Breast epithelium (tissue), 4 donors: Measurements from ENCODE around the gene TP53. TPM values are rescaled to one million over a fixed set of nuclear protein-coding genes. Genes with fewer than 3 reads are reported as not detected.

Source experiments
- DNase-seq, 2 donors: peaks; one replicate each; pipeline ENCODE4 v3.0.0-alpha.2; 2019; ENCODE audit warnings: low spot score in 2 of 2
- H3K27ac ChIP-seq, 2 donors: fragments of 200-600 bp; sonication (generic) in 1 of 2; one replicate each; pipeline ENCODE4 v1.5.1; 2016 to 2019; ENCODE audit warnings: mild to moderate bottlenecking in 1 of 2
- H3K27me3 ChIP-seq, 2 donors: fragments of 200-600 bp; sonication (generic) in 1 of 2; one replicate each; pipeline versions ENCODE4 v1.5.1 to v1.6.0; 2017 to 2019; ENCODE audit warnings: control low read depth in 1 of 2, mild to moderate bottlenecking in 1 of 2
- H3K36me3 ChIP-seq: fragments of 200-600 bp; one replicate; pipeline ENCODE4 v1.5.1; 2019
- H3K4me1 ChIP-seq, 2 donors: fragments of 200-600 bp; sonication (generic); one replicate each; pipeline ENCODE4 v1.5.1; 2016 to 2019; ENCODE audit warnings: control low read depth in 1 of 2
- H3K4me3 ChIP-seq, 3 donors: fragments of 200-600 bp; sonication (generic); 1 replicate in 2 of 3; 2 replicates in 1 of 3; pipeline ENCODE4 v1.5.1; 2016 to 2019; ENCODE audit warnings: mild to moderate bottlenecking in 3 of 3, moderate library complexity in 2 of 3
- H3K9me3 ChIP-seq, 2 donors: fragments of 200-600 bp; sonication (generic) in 1 of 2; one replicate each; pipeline ENCODE4 v1.5.1; 2016 to 2019; ENCODE audit warnings: control low read depth in 1 of 2
- POLR2A ChIP-seq: fragments of 450-650 bp; IDR thresholded peaks from one replicate; pipeline ENCODE4 v1.6.1; 2016; ENCODE audit warnings: antibody characterized with exemption, mild to moderate bottlenecking, moderate library complexity
- POLR2AphosphoS5 ChIP-seq, 3 donors: sonication (generic); formaldehyde crosslinking; IDR thresholded peaks; one replicate each; pipeline ENCODE4 v1.6.1; 2017; ENCODE audit warnings: antibody characterized with exemption in 3 of 3
- intact Hi-C: fragments of 100-400 bp; cut with DNase I; formaldehyde crosslinking; loops from one replicate; pipeline ENCODE4 v1.15.1; 2023; ENCODE audit warnings: low total_unique reads
- total RNA-seq, 3 donors: library from RNA; depleted of rRNA; stranded (reverse); fragments of >200 nt; gene quantifications; one replicate each; pipeline ENCODE4 v1.1.0, GENCODE V29; 2016
- TF ChIP-seq, protein P1 (sequence below), 3 donors: fragments of 450-650 bp; IDR thresholded peaks; one replicate each; pipeline ENCODE4 v1.5.1; 2016 to 2017; ENCODE audit warnings: antibody characterized with exemption in 3 of 3, mild to moderate bottlenecking in 3 of 3, moderate library complexity in 3 of 3

TP53 gene
- total RNA-seq, 3 donors from 2014 or later = 23.9 to 31.9 (median 24.2) TPM

DNA sequence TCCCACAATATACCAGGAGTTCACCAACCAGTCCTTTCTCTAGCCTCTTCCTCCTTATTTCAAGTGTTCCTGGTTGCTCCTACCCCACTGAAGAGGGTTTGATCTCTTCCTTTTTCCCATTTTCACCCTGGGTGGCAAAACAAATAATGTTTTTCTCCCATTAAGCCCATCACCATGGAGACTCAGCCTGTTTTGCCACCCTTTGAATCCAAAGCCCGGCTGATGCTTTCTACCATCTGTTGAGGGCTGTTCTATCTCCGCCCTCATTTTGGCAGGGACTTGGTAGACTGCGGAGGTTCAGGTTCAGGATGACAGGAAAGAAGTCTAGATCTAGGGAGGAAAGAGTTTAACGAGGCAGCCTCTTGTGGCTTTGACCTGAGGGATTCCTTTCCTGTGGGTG lies 32.8 kb upstream of the TP53 start:
- Histone ChIP-seq H3K4me1 (peaks cover 0 to 13% of the 10 kb centered on the region in 2 donors), H3K9me3 (no peaks in the 10 kb centered on the region), H3K27me3 (peaks cover 0 to 3% of the 10 kb centered on the region in 2 donors), H3K36me3 (no peaks in the 10 kb centered on the region), H3K4me3 (no peak overlapping the region), H3K27ac (no peak overlapping the region)
- no peak for DNase-seq
- TF ChIP-seq POLR2A (no peak), POLR2AphosphoS5 (IDR thresholded peaks at IDR 0.05) (no peak)
- TF ChIP-seq, protein P1, sequence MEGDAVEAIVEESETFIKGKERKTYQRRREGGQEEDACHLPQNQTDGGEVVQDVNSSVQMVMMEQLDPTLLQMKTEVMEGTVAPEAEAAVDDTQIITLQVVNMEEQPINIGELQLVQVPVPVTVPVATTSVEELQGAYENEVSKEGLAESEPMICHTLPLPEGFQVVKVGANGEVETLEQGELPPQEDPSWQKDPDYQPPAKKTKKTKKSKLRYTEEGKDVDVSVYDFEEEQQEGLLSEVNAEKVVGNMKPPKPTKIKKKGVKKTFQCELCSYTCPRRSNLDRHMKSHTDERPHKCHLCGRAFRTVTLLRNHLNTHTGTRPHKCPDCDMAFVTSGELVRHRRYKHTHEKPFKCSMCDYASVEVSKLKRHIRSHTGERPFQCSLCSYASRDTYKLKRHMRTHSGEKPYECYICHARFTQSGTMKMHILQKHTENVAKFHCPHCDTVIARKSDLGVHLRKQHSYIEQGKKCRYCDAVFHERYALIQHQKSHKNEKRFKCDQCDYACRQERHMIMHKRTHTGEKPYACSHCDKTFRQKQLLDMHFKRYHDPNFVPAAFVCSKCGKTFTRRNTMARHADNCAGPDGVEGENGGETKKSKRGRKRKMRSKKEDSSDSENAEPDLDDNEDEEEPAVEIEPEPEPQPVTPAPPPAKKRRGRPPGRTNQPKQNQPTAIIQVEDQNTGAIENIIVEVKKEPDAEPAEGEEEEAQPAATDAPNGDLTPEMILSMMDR (IDR thresholded peaks at IDR 0.05) = no peak
- intact Hi-C loops = no loop called here

DNA sequence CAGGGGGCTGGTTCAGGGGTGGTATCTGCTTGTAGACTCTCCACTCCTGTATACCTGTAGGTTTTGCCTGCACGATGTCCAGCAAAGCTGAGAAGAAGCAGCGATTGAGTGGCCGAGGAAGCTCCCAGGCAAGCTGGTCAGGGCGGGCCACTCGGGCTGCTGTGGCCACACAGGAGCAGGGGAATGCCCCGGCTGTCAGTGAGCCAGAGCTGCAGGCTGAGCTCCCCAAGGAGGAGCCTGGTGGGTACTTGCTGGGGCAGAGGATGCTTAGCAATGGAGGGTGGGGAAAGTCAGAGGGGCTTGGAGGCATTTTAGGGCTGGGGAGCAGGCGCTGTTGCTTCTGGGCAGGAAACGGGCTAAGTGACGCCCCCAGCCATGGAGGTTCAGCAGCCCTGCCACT lies 32.4 kb upstream of the TP53 start:
- Histone ChIP-seq H3K4me1 (peaks cover 0 to 13% of the 10 kb centered on the region in 2 donors), H3K27ac (no peak overlapping the region), H3K4me3 (no peak overlapping the region), H3K27me3 (peaks cover 0 to 3% of the 10 kb centered on the region in 2 donors), H3K36me3 (no peaks in the 10 kb centered on the region), H3K9me3 (no peaks in the 10 kb centered on the region)
- intact Hi-C loops = no loop called here
- DNase-seq = no peak
- no peak for TF ChIP-seq POLR2A
- TF ChIP-seq, protein P1 (IDR thresholded peaks at IDR 0.05) = no peak
- TF ChIP-seq POLR2AphosphoS5 (IDR thresholded peaks at IDR 0.05) = no peak

DNA sequence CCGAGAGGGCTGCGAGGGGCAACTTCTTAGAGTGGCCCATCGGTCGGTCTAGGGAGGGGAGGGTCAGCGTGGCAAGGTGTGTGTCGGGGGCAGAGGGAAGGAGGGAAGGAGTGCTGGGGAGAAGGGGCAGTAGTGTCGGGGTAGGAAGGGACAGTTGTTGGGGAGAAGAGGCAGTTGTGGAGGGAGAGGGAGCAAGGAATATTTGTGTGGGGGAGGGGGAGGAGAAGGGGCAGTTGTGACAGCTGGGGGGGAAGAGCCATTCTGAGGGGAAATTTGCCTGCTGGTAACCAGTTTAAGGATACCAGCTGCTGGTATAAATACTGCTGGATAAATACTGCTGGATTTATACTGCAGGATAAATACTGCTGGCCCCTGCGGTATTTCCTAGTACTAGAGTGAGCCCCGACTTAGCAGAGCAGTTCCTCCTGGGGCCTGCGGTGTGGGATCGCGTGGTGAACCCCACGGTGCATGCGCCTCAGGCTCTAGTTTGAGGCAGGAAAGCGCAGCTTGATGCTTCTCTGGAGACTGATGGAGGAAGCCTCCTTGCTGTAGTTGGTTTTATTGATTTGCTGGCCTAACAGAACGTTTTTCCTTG lies 30.6 kb upstream of the TP53 start:
- peaks cover 0 to 13% of the 10 kb centered on the region in 2 donors for H3K4me1 ChIP-seq
- H3K27ac ChIP-seq = peak overlapping the region; percentile 65
- no peak for TF ChIP-seq POLR2AphosphoS5 (IDR thresholded peaks at IDR 0.05)
- TF ChIP-seq POLR2A = no peak
- TF ChIP-seq, protein P1 (IDR thresholded peaks at IDR 0.05) = no peak
- peak overlapping the region; percentile 44 to 75 (median 67) for H3K4me3 ChIP-seq
- H3K36me3 ChIP-seq = no peaks in the 10 kb centered on the region
- no peak for DNase-seq
- no peaks in the 10 kb centered on the region for H3K9me3 ChIP-seq
- intact Hi-C loops = no loop called here
- H3K27me3 ChIP-seq = peaks cover 0 to 3% of the 10 kb centered on the region in 2 donors

DNA sequence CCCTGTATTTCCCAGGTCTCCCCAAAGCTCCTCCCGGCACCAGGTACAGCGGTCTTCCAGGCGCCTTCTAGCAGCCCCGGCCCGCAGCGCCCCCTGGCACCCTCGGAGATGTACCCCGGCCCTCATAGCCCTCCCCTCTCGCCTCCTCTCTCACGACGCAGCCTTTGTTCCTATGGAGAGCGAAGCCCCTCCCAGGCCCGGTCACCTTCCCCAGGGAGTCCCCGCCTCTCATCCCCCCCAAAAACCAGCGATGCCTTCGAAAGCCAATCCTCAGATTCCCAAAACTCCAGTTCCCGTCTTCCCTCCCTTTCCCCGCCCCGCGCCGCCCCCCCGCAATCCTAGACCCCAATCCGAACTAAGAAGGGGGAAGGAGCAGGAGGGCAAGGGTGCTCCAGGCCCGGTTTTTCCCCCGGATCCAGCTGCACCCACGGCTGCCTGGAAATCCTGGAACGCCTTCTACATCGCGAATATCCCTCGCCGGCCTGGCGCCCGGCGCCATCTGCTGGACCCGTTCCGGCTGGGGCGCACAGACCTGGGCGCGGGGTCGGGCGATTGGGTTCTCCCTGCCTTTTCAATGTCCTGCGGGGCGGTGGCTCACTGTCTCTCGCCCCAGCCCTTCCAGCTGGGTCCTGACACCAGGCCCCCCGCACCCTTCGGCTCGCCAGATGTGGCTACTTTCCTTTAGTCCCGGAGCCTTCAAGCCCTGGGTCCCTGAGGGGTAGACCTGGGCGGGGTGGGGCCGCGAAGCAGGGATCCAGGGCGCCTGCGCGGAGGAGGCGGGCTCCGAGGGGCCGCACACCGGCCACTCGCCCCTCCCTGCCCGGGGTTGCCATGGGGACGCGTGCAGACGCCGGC lies 29.8 kb upstream of the TP53 start, which contains the start of gene DNAH2:
TSS of gene DNAH2 (plus strand) at position 844 of the 855 bp plus-strand sequence. CDS start 1,991 bp downstream, outside the sequence.
- peaks cover 0 to 13% of the 10 kb centered on the region in 2 donors for H3K4me1 ChIP-seq
- H3K36me3 ChIP-seq = no peaks in the 10 kb centered on the region
- H3K27me3 ChIP-seq = peaks cover 0 to 3% of the 10 kb centered on the region in 2 donors
- DNase-seq = peak; percentile 83 to 86
- H3K9me3 ChIP-seq = no peaks in the 10 kb centered on the region
- TF ChIP-seq POLR2A (no peak), POLR2AphosphoS5 (IDR thresholded peaks at IDR 0.05) (peak in 1 of 3 donors; percentile 18)
- TF ChIP-seq, protein P1 (IDR thresholded peaks at IDR 0.05) = peak in 2 of 3 donors; percentile 23 to 34
- intact Hi-C loops = no loop called here
- peak within 1 kb of the TSS; percentile 65 for H3K27ac ChIP-seq
- H3K4me3 ChIP-seq = peak within 1 kb of the TSS; percentile 44 to 75 (median 67)
